Uterus (tissue), 2 donors: ENCODE measurements around the gene CAMK2D.

Experiments
- POLR2A ChIP-seq, 2 donors: fragments of 450-650 bp; IDR thresholded peaks; one replicate each; pipeline ENCODE4 v1.6.1; 2016; ENCODE audit warnings: antibody characterized with exemption in 2 of 2, mild to moderate bottlenecking in 1 of 2, moderate library complexity in 1 of 2
- TF ChIP-seq, protein P1 (sequence below), 4 experiments: fragments of 200-600 bp in 2 of 4; fragments of 450-650 bp in 2 of 4; sonication (generic) in 2 of 4; IDR thresholded peaks; one replicate each; pipeline ENCODE4 v1.5.1; 2016 to 2019; ENCODE audit warnings: antibody characterized with exemption in 4 of 4, mild to moderate bottlenecking in 2 of 4, moderate library complexity in 1 of 4

DNA sequence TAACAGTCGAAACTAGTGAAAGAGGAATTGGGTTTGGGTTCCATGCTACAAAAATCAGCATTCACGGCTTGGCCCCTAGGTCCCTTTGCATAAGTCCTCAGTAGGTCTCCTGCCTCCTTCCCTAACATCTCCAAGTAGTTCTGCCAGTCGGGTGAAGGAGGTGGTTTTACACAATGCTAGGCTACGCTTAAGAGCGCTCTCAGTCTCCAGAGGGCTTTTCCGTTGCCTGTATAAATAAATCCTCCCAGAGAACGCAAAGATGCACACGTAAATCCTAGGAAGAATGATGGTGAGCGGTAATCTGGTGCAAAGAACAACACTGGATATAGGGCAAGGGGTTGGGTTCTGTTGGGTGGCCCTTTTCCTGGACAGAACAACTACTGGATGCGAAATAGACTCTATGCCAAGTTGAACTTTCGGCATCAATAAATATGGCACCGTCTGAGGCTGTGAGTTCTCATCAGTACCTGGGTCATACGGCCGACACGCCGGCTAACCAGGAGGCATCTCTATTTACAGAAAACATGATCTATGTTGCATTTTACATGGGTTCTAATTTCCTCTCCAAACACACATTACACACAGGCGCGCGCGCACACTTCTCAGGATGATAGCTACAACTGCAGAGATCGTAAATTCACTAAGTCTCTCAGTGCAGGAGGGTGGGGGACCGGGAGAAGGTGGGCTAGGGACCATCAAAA lies 1.3 kb downstream of the CAMK2D start:
- TF ChIP-seq, protein P1, sequence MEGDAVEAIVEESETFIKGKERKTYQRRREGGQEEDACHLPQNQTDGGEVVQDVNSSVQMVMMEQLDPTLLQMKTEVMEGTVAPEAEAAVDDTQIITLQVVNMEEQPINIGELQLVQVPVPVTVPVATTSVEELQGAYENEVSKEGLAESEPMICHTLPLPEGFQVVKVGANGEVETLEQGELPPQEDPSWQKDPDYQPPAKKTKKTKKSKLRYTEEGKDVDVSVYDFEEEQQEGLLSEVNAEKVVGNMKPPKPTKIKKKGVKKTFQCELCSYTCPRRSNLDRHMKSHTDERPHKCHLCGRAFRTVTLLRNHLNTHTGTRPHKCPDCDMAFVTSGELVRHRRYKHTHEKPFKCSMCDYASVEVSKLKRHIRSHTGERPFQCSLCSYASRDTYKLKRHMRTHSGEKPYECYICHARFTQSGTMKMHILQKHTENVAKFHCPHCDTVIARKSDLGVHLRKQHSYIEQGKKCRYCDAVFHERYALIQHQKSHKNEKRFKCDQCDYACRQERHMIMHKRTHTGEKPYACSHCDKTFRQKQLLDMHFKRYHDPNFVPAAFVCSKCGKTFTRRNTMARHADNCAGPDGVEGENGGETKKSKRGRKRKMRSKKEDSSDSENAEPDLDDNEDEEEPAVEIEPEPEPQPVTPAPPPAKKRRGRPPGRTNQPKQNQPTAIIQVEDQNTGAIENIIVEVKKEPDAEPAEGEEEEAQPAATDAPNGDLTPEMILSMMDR (IDR thresholded peaks at IDR 0.05) = no peak
- TF ChIP-seq POLR2A (IDR thresholded peaks at IDR 0.05) = no peak
